Suprapubic skin (tissue), 4 donors: ENCODE data around the gene RSRC1.

Experiments
- EP300 ChIP-seq: sonication (generic); formaldehyde crosslinking; IDR thresholded peaks from one replicate; pipeline ENCODE4 v1.6.1; 2017; ENCODE audit warnings: antibody characterized with exemption
- POLR2A ChIP-seq, 2 donors: fragments of 450-650 bp; IDR thresholded peaks; one replicate each; pipeline ENCODE4 v1.6.1; 2017; ENCODE audit warnings: antibody characterized with exemption in 2 of 2, mild to moderate bottlenecking in 2 of 2, moderate library complexity in 2 of 2
- POLR2AphosphoS5 ChIP-seq, 3 donors: sonication (generic); formaldehyde crosslinking; IDR thresholded peaks; one replicate each; pipeline ENCODE4 v1.6.1; 2017; ENCODE audit warnings: antibody characterized with exemption in 3 of 3
- TF ChIP-seq, protein P1 (sequence below), 2 donors: fragments of 200-600 bp in 1 of 2; fragments of 450-650 bp in 1 of 2; sonication (generic) in 1 of 2; IDR thresholded peaks; one replicate each; pipeline ENCODE4 v1.5.1; 2016 to 2019; ENCODE audit warnings: antibody characterized with exemption in 2 of 2, mild to moderate bottlenecking in 1 of 2, moderate library complexity in 1 of 2

DNA sequence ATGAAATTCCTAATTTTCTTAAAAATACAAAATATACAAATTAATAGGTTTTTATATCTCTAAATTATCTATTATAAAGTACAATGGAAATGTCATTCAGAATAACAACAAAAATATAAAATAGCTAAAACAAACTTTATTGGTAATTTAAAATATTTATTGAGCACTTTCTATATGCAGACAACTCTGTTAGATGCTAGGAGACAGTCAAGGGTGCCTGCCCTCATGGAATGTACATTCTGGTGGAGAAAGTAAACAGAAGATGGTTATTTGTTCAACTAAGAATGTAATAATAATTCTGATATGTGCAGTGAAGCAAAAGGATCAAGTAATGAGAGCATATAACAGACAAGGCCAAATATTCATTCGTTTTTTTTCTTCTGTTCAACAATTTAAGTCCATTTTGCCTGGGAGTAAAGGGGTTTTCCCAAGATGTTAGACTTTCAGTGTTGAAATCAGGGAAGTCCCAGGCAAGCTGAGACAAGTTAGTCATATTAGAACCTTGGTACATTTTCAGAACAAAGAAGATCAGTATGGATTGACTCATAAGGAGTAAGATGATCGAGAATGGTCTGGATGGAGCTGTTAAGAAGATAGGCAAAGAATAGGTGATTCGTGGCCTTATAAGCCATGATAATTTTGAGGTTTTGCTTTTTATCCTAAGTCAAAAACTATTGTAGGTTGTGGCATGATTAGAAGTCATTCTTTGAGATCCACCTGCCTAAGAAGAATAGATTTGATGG, 310.9 kb downstream of the RSRC1 start:
- TF ChIP-seq POLR2AphosphoS5 (IDR thresholded peaks at IDR 0.05) (no peak), POLR2A (IDR thresholded peaks at IDR 0.05) (no peak), EP300 (no peak)
- TF ChIP-seq, protein P1, sequence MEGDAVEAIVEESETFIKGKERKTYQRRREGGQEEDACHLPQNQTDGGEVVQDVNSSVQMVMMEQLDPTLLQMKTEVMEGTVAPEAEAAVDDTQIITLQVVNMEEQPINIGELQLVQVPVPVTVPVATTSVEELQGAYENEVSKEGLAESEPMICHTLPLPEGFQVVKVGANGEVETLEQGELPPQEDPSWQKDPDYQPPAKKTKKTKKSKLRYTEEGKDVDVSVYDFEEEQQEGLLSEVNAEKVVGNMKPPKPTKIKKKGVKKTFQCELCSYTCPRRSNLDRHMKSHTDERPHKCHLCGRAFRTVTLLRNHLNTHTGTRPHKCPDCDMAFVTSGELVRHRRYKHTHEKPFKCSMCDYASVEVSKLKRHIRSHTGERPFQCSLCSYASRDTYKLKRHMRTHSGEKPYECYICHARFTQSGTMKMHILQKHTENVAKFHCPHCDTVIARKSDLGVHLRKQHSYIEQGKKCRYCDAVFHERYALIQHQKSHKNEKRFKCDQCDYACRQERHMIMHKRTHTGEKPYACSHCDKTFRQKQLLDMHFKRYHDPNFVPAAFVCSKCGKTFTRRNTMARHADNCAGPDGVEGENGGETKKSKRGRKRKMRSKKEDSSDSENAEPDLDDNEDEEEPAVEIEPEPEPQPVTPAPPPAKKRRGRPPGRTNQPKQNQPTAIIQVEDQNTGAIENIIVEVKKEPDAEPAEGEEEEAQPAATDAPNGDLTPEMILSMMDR (IDR thresholded peaks at IDR 0.05): no peak
